ENCODE data around the gene TBXT.
"Not testable (repeated sequence)": the region's sequence is repeated elsewhere in the genome, so short reads cannot be mapped to it uniquely, and the experiment has no call there.

The TBXT gene, protein sequence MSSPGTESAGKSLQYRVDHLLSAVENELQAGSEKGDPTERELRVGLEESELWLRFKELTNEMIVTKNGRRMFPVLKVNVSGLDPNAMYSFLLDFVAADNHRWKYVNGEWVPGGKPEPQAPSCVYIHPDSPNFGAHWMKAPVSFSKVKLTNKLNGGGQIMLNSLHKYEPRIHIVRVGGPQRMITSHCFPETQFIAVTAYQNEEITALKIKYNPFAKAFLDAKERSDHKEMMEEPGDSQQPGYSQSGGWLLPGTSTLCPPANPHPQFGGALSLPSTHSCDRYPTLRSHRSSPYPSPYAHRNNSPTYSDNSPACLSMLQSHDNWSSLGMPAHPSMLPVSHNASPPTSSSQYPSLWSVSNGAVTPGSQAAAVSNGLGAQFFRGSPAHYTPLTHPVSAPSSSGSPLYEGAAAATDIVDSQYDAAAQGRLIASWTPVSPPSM

DNA sequence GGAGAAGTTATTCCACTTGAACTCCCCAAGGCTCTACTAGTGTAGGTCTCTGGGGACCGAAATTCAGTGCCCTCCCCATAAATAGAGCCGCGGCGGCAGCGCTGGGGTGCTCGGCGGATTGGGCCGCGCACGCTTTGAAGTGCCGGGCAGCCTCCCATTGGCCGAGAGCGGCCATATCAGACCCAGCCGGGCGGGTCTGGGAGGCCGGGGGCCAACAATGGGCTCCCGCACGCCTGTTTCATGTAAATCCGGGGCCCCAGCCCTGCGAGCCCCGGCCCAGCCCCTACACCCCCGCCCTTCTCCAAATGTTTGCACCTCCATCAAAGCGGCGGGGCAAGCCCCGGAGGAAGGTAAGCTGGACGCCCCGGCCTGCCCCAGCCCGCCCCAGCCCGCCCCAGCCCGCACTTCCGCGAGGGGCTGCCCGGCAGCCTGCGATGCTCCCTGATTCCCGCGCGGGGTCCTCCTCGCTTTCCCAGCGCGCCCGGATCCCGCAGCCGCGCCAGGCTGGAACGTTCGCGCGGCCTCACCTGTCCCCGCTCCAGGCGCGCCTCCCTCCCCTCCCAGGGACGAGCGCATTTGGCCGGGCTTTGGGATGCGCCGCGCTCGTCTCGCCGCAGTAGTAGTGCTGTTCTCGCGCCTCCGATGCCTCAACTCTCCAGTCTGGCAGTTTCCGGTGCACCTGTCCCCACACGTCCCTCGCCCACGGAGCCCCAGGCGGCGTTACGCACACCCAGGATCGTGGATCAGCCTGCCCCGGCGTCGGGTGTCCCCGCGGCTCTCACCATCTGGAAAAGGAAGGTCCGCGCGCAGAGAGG, at the start of gene TBXT:
Gene TBXT, minus strand, starts transcription at position 51 of the 815 bp plus-strand sequence. CDS start 260 bp downstream, outside the sequence.
- DNase-seq (ENCODE audit: low read depth in 2 of 3, low spot score in 2 of 3), result no peak

DNA sequence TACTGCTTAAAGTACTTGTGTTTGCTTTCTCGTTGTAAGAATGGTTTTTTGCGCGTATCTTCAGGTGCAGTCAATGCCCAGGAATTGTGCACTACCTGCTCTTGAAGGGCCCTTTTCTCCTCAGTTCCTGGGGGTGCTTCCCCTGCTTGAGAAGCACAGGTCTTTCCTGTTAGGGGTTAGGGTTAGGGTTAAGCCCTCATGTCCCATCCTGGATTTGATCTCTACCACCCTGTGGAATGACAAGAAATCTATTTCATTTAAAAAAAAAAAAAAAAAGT, 39.6 kb upstream of the TBXT start:
- DNase-seq (ENCODE audit: low read depth in 2 of 3, low spot score in 2 of 3), result no peak

DNA sequence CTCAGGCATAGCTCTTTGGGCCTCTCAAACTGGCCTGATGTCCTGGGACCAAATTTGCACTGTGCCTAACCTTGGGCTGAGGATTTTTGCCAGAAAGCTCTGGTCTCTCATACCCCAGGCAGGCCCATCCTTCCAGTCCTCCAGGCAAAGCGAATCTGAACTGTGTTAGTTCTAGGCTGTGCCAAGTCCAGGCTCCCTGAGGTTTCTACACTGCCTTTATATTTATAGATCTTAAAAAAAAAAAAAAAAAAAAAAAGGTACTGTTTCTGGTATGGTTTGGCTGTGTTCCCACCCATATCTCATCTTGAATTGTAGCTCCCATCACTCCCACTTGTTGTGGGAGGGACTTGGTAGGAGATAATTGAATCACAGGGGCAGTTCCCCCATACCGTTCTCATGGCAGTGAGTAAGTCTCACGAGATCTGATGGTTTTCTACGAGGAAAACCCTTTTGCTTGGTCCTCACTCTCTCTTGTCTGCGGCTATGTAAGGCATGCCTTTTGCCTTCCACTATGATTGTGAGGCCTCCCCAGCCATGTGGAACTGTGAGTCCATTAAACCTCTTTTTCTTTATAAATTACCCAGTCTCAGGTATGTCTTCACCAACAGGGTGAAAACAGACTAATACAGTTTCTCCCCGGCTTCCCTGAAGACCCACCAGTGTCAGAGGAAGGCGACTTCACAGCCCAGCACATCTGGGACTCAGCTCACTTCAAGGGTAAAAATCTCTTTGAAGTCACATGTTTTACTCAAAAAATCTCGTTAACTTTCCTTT, 39.0 kb upstream of the TBXT start:
- no peak for DNase-seq (ENCODE audit: low read depth in 2 of 3, low spot score in 2 of 3)

DNA sequence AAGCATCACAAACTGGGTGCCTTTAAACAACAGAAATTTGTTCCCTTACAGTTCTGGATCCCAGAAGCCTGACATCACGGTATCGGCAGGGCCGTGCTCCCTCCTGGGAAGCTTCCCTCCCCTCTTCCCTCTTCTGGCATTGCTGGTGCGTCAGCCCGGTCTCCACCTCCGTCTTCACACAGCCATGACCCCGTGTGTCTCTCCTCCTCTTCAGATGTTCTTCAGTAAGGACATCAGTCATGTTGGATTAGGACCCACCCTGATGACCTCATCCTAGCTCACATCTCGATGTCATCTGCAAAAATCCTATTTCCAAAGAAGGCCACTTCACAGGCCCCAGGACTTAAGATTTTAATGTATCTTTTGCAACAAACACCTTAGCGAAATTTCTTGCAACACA, 38.4 kb upstream of the TBXT start:
- no peak for DNase-seq (ENCODE audit: low read depth in 2 of 3, low spot score in 2 of 3)

DNA sequence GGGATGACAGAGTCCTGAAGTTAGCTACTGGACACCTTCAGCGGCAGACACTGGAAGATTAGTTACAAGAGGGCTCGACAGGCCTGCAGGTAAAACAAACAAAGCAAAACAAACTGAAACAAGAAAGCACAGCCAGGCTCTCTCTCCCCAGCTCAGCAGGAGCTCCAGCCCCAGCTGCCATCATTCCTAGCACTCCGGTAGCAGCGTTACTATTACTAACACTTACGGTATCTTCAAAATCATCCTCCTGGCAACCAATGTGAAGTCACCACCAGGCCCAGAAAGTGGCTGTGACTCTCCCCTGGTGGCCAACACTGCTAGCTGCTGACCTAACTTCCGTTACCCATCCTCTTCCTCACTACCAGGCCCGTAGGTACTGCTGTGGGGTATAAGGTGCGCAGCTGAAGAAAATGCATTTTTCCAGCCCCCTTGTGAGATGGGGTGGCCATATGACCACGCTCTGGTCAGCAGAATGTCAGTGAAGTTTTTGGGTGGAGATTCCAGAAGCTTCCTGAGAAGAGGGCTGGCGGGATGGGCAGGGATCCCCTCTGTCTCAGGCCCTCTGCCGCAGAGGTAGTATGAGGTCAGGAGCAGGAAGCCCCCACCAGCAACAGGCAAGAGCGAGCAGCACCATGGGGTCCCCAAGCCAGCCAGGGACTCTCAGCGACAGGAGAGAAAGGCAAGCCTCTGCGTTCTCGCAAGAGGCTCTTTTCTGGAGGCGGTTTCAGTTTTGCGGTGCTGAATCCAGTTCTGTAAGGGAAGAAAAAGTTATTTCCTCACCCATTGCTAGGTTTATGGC, 37.4 kb upstream of the TBXT start:
- DNase-seq (ENCODE audit: low read depth in 2 of 3, low spot score in 2 of 3), result no peak

DNA sequence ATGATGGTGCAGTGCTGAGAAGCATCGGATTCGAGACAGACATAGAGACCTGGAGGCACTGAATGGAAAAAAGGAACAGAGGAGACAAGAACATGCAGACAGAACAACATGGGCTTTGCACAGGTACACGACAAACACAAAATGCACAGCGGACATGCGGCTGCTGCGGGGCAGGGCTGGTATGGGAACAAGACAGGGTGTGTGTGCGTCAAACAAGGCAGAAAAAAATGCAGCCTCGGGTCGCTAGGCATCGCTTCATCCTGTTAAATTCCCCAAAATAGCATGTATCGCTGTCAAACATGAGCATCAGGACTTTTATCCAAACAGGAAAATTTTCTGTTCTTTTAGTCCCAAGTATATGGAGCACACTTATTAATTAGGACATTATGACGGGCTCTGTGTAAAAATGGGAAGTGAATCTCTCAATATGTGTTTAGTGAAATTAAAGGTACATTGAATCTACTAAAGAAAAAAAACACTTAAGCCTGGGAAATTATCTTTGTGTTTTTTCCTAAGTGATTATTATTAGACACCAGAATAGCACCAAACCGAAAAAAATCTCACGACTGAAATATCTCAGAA, 36.1 kb upstream of the TBXT start:
- DNase-seq (ENCODE audit: low read depth in 2 of 3, low spot score in 2 of 3), result no peak

DNA sequence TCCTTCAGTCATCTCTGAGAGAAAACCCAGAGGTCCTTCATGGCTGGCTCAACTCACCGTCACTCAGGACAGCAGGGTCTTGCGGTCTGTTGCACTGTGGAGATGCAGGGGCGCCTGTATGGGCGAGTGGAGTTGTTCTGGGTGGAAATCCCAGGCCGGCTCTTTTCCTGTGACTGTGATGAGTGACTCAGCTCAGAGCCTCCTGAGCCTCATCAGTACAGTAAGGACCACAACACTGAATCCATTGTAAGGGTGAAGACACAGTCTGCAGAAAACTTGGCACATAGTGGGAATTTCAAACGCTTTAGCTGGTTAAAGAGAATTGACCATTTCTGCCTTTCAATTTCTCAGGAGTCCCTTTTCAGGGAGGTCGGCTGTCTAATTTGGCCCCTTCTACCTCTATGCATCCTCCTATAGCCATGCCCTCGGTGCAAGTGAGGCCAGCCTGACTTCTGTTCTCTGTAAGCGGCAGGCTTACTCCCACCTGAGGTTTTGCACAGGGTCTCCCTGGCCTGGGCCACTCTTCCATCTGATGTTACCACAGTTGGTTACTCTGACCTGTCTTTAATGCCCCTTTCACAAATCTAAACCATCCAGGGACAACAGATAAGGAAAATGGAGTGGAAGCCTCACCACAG, 35.5 kb upstream of the TBXT start:
- DNase-seq (ENCODE audit: low read depth in 2 of 3, low spot score in 2 of 3), result no peak

DNA sequence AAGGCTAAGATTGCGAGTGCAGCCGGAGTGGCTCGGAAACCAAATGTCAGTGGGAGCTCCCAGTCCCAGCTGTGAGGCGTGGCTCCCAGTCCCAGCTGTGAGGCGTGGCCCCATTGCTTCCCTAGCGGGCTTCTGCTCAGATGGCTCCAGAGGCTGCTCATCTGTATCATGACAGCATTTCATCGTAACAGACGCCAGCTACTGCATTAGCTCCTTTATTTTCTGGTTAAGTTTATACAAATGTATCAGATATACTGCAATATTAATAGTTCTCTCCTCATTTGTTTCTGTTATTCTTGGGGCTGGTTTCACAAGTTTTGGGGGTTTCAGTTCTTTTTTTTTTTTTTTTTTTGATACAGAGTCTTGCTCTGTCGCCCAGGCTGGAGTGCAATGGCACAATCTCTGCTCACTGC, 34.7 kb upstream of the TBXT start:
- DNase-seq (ENCODE audit: low read depth in 2 of 3, low spot score in 2 of 3), result no peak

DNA sequence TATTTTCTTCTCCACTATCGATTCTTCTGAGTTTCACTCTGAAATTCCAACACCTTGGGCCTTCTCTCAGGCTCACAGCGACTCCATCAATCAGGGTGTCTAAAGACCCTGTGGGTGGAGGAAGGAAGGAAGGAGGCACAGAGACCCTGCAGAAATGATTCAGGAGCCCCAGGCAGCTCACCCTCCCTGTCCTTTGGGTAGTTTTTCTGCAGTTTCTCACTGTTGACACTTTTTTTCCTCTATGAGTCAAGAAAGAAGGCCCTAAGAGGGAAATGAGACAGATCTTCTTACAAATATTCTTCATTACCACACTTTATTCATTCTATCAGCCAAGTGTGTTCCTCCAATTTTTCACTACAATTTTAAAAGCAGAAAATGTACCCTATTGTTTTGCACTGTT, 34.2 kb upstream of the TBXT start:
- no peak for DNase-seq (ENCODE audit: low read depth in 2 of 3, low spot score in 2 of 3)

DNA sequence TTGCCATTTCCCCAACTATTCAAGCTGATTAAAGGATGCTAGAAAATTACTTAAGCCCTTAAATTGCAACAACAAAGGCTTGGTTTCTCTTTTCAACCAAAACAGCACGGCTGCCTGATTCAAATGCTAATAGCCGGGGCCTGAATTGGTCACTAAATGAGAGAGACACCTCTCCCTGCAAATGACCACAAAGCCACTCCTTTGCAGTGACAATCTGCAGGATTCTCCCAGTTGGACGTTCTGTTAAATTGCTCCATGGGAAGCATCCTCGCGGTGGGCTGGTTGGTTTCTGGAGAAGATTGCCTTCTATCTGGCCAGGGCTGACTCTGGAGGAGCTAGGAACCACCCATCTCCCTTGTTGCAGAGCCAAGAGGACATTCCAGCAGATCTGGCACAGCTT, 29.7 kb upstream of the TBXT start:
- DNase-seq (ENCODE audit: low read depth in 2 of 3, low spot score in 2 of 3), result no peak

DNA sequence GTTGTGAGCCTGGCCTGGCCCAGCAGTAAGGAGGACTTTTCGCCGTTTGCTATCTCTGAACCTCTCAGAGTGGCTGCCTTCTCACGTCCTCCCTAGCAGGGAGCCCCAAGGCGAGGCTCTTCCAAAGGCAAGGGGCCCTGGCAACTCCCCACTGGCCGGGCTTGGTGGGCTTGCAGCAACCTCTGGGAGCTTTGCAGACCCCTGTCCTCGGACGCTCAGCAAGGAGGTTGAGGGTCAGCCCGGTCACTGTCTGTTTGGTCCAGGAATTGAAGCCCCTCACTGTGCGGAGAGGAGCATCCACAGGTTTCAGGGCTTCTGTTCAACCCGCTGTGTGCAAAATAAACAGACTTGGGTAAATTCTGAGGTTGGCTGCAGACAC, 28.2 kb upstream of the TBXT start:
- no peak for DNase-seq (ENCODE audit: low read depth in 2 of 3, low spot score in 2 of 3)

DNA sequence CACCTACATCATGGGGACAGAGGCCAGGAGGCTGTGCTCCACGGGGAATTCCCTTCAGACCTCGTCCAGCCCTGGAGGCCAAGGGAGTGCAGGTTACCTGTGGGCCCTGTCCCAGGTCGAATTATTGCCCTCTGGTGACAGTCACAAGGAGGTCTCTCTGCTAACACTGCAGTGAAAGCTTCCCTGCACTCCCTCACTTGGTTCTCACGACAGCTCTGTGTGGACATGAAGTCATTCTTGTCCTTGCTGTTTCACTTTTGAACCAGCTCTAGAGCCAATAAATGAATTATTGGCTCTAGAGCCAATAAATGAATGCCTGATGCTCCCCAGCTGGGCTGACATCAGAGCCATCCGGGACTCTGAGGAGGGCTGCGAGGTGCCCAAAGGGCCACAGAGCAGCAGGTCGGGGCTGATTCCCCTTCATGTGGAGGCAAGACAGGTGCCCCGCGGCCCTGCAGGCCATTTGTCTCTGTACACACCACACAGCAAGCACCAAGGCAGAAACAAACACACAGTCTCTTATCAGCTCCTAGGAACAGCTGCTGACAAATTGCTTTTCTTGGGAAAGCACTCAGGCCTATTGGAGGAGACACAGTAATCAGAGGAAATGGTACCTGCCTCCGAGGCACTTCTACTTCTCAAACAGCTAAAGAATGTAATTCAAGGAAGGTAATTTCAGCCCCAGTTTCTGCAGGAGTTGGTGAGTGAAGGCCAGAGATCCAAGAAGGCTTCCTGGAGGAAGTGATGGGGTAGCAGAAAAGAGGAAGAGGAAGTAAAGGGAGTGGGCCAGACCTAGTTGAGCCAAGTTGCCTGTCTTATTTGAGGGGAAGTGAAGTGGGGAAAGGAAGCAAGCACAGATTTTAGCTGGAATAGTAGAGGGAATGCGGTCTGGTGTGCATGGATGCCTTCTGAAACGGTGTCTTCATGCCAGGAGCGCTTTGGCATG, 27.5 kb upstream of the TBXT start:
- no peak for DNase-seq (ENCODE audit: low read depth in 2 of 3, low spot score in 2 of 3)

DNA sequence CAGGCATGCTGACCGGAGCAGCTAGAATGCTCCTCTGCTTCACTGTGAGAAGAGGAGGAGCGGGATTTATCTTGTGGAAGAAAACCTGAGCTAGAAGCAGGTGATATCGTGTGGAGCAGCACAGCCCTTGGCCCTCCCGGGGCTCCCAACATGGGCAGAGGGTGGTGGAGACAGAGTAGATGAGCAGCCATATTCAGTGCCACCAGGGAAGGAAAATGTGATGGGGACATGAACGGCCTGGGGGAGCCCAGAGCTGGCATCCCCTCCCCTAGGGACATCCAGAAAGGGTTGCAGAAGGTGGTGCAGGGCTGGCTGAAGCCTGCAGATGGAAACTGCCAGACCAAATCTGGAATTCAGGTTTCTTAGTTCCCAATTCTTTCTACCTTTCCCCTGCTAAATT, 24.9 kb upstream of the TBXT start:
- no peak for DNase-seq (ENCODE audit: low read depth in 2 of 3, low spot score in 2 of 3)

DNA sequence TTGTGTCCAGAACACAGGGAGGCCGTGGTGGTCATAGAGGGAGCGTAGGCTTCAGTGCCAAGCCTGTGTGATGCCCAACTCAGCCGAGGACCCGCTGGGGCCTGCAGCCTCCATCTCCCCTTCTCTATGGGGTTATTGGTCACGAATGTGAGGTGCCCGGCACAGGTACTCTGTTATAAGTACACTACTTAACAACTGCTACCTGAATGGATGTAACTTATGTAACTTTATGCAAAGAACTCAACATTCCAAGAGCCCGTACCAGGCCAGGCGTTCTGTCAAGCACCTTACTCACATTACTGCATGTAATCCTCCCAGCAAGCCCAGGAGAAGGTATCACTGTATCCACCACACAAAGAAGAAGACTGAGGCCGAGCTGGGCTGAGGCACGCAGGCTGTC, 24.5 kb upstream of the TBXT start:
- DNase-seq (ENCODE audit: low read depth in 2 of 3, low spot score in 2 of 3), result no peak

DNA sequence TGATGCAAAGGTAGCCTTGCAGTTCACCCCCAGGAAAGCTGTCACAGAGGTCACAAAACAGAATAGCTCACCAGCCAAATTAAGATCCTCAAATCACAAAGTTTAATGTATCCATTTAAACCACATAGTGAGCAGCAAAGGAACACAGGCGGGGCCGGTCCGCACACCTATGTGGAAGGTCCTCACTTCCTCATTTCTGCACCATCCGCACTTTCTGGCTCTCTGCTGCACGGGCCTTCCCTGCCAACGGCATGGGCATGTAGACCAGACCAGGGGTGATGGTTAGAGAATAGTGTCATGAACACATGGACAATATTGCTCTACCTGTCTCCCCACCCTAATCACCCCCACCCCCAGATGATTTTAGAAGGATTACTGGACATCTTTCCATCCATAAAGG, 12.1 kb upstream of the TBXT start:
- no peak for DNase-seq (ENCODE audit: low read depth in 2 of 3, low spot score in 2 of 3)

DNA sequence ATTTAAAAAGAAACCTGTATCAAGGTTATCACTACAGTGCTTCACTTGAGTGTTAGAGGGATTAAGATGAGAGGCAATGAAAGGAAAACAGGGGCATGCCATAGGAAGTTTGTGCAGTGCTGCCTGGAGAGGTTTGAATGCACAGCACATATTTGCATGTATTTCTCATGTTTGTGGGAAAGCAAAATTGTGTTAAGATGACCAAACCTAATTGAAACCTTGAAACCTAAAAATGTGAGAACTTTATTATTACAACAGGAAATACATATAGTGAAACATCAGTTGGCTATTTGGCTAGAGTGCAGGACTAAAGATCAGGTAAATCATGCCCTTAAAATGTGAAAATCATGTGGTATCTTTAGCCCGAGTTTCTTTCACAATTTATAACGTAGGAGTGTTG, 8.5 kb upstream of the TBXT start:
- no peak for DNase-seq (ENCODE audit: low read depth in 2 of 3, low spot score in 2 of 3)

DNA sequence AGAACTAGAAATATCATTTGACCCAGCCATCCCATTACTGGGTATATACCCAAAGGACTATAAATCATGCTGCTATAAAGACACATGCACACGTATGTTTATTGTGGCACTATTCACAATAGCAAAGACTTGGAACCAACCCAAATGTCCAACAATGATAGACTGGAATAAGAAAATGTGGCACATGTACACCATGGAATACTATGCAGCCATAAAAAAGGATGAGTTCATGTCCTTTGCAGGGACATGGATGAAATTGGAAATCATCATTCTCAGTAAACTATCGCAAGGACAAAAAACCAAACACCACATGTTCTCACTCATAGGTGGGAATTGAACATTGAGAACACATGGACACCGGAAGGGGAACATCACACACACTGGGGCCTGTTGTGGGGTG, 7.4 kb upstream of the TBXT start:
- not testable (repeated sequence) for DNase-seq (ENCODE audit: low read depth in 2 of 3, low spot score in 2 of 3)

DNA sequence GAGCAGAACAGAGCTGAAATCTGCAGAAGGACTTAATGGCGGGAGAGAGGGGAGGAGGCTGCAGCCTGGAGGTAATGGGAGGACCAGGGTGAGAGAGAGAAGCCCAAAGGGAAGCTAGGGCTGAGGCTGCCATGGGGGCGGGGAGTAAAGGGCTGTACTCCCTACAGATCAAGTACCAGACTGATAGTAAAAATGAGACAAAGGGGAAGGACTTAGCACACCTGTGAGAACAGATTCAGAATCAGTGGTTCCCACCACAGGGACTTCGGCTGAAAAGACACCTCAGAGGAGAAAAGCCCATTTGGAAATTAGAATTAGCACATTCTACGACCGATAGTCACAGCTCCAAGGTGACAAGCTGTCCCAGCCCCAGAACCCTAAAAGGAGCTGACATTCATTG, 6.4 kb upstream of the TBXT start:
- no peak for DNase-seq (ENCODE audit: low read depth in 2 of 3, low spot score in 2 of 3)

DNA sequence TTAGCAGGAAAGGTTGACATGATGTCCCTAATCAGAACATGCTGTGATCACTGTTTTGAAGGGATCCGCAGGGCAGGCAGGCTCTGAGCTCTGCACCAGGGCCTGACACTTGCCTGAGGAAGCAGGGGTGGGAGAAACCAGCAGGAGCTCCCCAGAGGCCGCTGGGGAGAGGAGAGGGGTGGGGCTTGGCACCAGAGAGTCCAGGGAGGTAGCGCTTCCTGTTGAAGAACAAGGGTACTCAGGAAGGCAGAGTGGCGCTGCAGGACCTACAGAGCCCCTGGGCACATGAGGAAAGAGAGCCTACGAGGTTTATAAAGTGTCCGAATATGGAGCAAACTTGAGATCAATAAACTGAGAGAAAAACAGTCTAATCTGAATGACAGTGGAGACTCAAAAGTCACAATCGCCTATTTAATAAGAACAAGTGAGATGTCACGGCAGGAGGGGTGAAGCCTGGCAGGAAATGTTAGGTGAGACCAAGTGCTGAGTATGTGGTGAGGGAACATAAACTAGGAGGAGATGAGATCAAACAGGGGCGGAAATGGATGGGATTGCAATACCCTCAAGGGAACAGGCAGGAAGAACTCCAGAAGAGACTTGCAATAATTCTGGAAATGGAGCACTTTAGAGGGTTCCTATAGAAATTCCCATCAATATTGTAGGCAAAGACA, 5.8 kb upstream of the TBXT start:
- no peak for DNase-seq (ENCODE audit: low read depth in 2 of 3, low spot score in 2 of 3)

Data from activated CD8-positive, alpha-beta memory T cell treated with anti-CD3 and anti-CD28 coated beads for 48 hours (primary cell).